Kidney epithelial cell (primary cell): Measurements from ENCODE around the gene HIGD2B. TPM values are rescaled to one million over a fixed set of nuclear protein-coding genes. Genes with fewer than 3 reads are reported as not detected.
"Not testable (repeated sequence)": the region's sequence is repeated elsewhere in the genome, so short reads cannot be mapped to it uniquely, and the experiment has no call there.

Experiments used
- DNase-seq: peaks from one replicate; pipeline ENCODE4 v3.0.0-alpha.2; 2010; ENCODE audit warnings: low read depth
- H3K27me3 ChIP-seq: 2 replicates; pipeline ENCODE4 v1.6.0; 2011; ENCODE audit warnings: low read length; ENCODE audit not compliant: control insufficient read depth, insufficient read depth
- H3K36me3 ChIP-seq: 2 replicates; pipeline ENCODE4 v1.5.1; 2011; ENCODE audit warnings: low read length; ENCODE audit not compliant: control insufficient read depth, insufficient read depth
- H3K4me3 ChIP-seq: 2 replicates; pipeline ENCODE4 v1.5.1; 2011; ENCODE audit warnings: low read depth, mild to moderate bottlenecking, control low read depth, low read length
- total RNA-seq: library from RNA; depleted of rRNA; stranded (reverse); fragments of >200 nt; gene quantifications from 2 replicates; pipeline ENCODE4 v1.2.3, GENCODE V29; 2015
- TF ChIP-seq, protein P1 (sequence below): IDR thresholded peaks from 2 replicates; pipeline ENCODE4 v1.5.1; 2011; ENCODE audit warnings: mild to moderate bottlenecking, moderate library complexity, low read length, control low read depth, inconsistent platforms; ENCODE audit not compliant: insufficient read depth, poor library complexity, severe bottlenecking

HIGD2B gene
- total RNA-seq, 1 donor from 2014 or later, result not detected

DNA sequence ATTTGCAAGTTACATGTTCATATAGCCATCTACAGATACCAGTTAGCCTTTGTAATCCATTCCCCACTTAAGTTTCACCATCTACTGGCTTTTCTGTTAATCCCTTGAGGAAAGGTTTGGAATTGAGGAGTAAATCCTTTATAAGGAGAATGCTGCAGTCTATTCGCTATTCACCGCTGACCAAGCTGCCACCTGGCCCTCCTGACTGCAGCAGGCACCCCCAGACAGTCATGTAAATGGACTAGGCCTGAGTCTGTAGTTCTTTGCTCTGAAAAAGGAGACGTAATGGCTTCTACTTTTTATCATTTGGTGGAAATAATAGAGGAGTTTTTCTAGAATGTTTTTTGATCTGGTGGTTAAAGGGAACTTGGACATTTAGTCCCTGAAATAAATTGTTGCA lies 3.2 kb downstream of the HIGD2B start:
- no peaks in the 10 kb centered on the region for H3K36me3 ChIP-seq
- TF ChIP-seq, protein P1, sequence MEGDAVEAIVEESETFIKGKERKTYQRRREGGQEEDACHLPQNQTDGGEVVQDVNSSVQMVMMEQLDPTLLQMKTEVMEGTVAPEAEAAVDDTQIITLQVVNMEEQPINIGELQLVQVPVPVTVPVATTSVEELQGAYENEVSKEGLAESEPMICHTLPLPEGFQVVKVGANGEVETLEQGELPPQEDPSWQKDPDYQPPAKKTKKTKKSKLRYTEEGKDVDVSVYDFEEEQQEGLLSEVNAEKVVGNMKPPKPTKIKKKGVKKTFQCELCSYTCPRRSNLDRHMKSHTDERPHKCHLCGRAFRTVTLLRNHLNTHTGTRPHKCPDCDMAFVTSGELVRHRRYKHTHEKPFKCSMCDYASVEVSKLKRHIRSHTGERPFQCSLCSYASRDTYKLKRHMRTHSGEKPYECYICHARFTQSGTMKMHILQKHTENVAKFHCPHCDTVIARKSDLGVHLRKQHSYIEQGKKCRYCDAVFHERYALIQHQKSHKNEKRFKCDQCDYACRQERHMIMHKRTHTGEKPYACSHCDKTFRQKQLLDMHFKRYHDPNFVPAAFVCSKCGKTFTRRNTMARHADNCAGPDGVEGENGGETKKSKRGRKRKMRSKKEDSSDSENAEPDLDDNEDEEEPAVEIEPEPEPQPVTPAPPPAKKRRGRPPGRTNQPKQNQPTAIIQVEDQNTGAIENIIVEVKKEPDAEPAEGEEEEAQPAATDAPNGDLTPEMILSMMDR, result no peak
- no peak overlapping the region for H3K4me3 ChIP-seq
- H3K27me3 ChIP-seq, result peaks cover 13% of the 10 kb centered on the region
- DNase-seq, result no peak

DNA sequence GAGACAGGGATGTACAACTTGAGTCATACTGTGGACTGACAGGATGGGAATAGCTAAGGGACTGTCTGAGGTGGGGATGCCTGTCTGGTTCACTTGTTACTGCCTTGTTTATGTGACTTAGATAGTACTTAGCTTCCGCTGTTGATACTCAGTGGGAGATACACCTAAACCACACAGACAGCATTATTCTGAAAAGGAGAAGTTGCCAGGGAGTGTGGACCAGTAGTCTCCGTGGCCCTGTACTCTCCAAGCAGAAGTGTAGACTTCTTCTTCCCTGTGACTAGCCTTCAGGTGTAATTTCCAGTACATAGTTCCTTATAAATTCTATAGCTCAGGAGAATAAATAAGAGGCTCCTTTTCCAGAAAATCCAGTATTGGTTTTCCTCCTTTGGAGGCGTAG lies 5.1 kb downstream of the HIGD2B start:
- TF ChIP-seq, protein P1, result no peak
- Histone ChIP-seq H3K4me3 (no peak overlapping the region), H3K27me3 (peaks cover 13% of the 10 kb centered on the region), H3K36me3 (no peaks in the 10 kb centered on the region)
- no peak for DNase-seq

DNA sequence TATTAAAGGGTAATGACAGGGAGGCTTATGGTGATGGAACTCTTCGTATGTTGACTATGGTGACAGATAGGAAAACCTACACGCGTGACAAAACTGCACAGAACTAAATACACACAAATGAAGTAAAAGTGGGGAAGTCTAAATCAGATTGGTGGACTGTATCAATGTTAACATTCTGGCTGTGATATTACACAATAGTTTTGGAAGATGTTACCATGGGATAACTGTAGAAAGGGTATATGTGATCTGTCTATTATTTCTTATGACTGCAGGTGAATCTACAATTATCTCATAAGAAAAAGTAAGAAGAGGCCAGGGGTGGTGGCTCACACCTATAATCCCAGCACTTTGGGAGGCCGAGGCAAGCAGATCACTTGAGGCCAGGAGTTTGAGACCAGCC lies 9.1 kb downstream of the HIGD2B start:
- TF ChIP-seq, protein P1, result no peak
- Histone ChIP-seq H3K36me3 (no peaks in the 10 kb centered on the region), H3K27me3 (peaks cover 13% of the 10 kb centered on the region), H3K4me3 (no peak overlapping the region)
- no peak for DNase-seq

DNA sequence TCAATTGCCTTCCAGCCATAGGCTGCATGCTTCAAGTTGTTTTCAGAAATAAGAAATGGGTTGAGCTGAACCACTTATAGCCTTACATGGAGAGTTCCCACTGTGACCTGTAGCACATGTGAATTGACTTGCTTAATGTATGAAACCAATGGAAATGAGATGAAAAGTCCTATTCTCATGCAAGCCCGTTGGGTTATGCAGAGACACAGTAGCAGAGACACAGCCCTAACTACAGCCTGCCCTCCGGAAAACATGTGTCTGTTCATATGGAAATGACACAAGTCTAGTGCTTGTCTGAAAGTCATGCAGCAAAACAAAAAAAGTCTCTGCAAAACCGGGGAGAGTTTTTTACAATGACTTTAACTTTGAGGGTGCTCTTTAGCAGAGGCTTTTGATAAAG lies 14.5 kb downstream of the HIGD2B start:
- no peaks in the 10 kb centered on the region for H3K36me3 ChIP-seq
- TF ChIP-seq, protein P1, result no peak
- no peaks in the 10 kb centered on the region for H3K27me3 ChIP-seq
- no peak overlapping the region for H3K4me3 ChIP-seq
- no peak for DNase-seq

DNA sequence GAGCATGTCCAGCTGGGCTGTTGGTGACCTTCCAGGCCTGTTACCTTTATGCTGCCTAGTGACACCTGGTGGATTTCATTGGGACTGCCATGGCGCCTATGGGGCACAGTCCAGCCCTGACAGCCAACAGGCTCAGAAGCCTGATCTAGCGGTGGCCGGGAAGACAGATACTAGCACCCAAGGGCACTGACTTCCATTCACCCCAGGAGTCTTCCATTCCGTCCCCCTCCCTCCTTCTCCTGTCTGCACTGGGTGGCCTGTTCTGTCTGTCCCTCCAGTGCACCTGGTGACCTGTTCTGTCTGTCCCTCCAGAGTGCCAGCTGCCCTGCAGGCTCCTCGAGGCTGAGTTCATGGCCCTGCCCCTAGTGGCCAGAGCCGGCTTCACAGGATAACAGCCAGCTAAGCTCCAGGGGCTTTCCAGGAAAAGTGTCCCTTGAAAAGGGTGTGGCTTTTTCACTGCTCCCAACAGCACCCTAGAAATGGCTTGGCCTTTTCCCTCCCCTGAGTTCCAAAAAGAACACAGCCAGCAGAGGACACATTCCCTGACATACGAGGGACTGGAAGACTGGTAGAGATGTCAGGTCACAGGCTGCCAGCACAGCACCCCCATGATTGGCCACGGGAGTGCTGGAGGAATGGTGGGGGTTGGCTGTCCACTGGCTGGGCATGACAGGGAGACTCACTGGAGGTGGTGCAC lies 15.2 kb downstream of the HIGD2B start:
- TF ChIP-seq, protein P1, result peak; percentile 80
- not testable (repeated sequence) for H3K27me3 ChIP-seq, DNase-seq, H3K4me3 ChIP-seq, H3K36me3 ChIP-seq

DNA sequence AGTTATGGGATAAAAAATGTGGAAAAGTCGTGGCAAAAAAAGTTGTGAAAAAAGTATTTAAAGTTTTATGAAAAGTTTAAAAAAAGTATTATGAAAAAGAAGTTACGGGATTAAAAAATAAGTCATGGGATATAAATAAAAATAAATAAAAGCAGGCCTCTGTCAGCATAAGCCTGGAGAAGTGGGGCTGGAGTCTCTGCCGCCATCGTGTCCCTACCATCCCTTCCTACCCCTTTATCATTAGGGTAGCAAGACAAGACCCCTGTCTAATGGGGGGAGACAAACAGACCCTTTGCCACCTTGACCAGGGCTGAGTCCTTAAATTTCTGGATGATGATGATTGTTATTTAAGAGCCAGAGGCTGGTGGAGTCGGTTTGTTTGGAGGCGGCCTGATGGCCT lies 16.2 kb downstream of the HIGD2B start:
- DNase-seq, H3K4me3 ChIP-seq, H3K36me3 ChIP-seq, H3K27me3 ChIP-seq: not testable (repeated sequence)

DNA sequence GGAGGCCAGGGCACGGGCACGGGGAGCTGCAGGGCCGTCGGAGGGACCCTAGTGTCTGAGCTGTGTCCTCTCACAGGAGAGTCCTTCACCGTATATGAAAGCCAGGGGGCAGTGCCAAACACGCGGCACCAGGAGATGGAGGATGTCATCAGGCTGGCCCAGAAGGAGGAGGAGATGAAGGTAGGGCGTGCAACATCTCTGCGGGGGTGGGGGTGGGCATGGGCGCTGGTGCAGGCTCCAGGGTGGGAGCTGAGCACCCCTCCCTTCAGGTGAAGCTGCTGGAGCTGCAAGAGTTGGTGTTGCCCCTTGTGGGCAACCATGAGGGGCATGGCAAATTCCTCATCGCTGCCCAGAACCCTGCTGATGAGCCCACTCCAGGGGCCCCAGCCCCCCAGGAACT lies 20.3 kb downstream of the HIGD2B start:
- not testable (repeated sequence) for DNase-seq, H3K27me3 ChIP-seq, H3K4me3 ChIP-seq, H3K36me3 ChIP-seq

DNA sequence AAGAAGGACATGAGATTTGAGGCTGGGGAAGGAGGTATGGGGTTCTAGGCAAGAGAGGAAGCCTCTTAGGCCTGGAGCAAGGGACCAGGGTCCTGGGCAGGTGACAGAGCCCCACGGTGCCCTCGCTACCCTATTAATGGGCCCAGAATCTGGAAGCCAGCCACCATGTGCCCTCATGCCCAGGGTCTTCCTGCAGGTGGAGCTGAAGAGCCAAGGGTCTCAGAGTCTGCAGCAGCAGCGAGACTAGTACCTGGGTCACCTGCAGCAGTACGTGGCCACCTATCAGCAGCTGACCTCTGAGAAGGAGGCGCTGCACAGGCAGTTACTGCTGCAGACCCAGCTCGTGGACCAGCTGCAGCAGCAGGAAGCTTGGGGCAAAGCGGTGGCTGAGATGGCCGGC lies 22.1 kb downstream of the HIGD2B start:
- not testable (repeated sequence) for H3K27me3 ChIP-seq, H3K36me3 ChIP-seq, DNase-seq, H3K4me3 ChIP-seq

DNA sequence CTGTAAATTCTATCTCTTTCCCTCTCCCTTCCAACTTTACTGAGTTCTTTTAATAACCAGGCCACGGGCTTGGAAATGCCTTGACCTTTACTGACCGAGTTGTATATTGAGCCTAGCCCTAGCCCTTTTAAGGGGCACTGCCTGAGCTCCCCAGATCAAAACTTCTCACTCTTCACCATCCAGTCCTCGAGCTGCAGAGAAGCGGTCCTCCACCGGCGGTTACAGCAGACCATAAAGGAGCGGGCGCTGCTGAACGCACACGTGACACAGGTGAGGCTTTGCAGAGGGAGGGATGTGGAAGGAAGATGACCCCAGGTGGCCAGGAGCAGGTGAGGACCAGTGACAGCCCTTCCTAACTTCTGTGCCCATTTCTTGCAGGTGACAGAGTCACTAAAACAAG lies 24.9 kb downstream of the HIGD2B start:
- H3K36me3 ChIP-seq, H3K27me3 ChIP-seq, DNase-seq, H3K4me3 ChIP-seq: not testable (repeated sequence)

DNA sequence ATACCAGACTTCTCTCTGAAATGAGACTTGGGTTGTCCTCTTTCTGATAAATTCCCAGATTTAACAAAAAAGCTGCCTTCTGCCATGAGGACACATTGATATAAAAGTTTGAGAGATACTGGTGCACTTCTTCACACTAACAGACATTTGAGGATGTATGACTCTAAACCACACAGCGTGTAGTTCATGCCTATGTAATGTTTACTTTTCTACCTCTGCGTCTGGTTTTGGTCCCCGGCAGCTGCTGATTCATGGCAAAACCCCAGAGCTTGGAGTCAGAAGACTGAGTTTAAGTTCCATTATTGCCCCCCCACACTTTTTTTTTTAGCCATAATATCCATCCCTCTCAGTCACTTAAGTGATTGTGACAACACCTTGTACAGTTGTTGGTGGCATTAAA lies 30.0 kb downstream of the HIGD2B start:
- not testable (repeated sequence) for DNase-seq, H3K36me3 ChIP-seq, H3K4me3 ChIP-seq, H3K27me3 ChIP-seq
